HG03565 (cell line): ENCODE measurements around the gene NEAT1.
"Not testable (repeated sequence)": the region's sequence is repeated elsewhere in the genome, so short reads cannot be mapped to it uniquely, and the experiment has no call there.

ENCODE experiments used
- ATAC-seq: cut with Tn5 transposase; IDR thresholded peaks from one replicate; pipeline ENCODE4 v1.9.1; 2021; ENCODE audit warnings: mild to moderate bottlenecking, moderate library complexity; ENCODE audit not compliant: unreplicated experiment

The NEAT1 gene

DNA sequence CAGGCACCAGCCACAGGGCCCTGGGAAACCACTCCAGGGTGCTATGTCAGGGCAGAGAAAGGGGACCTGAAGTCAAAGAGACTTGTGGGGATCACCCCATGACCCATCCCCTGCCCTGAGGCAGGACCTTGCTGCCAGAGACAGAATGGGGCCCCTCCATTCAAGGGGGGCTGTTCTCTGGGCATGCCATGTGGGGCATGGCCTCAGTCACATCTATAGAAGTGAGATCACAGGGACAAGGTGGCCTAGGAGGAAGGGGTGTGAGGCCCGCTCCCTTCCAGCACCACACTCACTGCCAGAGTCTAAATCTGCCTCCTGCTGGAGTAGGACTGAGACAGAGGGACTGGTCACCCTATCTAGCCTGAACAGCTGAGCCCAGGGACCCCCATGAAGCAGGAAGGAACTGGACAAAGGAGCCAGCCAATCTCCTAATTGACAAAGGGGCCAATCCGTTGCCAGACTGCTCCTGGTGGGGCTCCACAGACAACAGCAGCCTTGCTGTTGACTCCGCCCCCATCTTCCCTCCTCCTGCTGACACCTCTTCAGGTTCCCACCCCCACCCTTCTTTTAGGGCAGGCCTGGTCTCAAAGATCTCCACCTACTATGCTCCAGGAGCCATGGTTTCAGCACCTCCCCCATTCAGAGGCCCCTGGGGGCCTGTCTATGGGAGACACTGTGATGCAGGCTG, 26.0 kb downstream of the NEAT1 start:
- no peak for ATAC-seq

DNA sequence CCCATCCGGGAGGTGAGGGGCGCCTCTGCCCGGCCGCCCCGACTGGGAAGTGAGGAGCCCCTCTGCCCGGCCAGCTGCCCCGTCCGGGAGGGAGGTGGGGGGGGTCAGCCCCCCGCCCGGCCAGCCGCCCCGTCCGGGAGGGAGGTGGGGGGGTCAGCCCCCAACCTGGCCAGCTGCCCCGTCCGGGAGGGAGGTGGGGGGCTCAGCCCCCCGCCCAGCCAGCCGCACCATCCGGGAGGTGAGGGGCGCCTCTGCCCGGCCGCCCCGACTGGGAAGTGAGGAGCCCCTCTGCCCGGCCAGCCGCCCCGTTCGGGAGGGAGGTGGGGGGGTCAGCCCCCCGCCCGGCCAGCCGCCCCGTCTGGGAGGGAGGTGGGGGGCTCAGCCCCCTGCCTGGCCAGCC, 28.7 kb downstream of the NEAT1 start:
- ATAC-seq = not testable (repeated sequence)

DNA sequence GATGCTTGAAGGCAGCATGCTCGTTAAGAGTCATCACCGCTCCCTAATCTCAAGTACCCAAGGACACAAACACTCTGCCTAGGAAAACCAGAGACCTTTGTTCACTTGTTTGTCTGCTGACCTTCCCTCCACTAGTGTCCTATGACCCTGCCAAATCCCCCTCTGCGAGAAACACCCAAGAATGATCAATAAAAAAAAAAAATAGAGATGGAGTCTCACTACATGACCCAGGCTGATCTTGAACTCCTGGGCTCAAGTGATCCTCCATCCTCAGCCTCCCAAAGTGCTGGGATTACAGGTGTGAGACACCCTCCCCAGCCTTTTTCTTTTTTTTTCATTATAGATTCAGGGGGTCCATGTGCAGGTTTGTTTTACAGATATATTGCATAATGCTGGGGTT, 29.7 kb downstream of the NEAT1 start:
- ATAC-seq = not testable (repeated sequence)

DNA sequence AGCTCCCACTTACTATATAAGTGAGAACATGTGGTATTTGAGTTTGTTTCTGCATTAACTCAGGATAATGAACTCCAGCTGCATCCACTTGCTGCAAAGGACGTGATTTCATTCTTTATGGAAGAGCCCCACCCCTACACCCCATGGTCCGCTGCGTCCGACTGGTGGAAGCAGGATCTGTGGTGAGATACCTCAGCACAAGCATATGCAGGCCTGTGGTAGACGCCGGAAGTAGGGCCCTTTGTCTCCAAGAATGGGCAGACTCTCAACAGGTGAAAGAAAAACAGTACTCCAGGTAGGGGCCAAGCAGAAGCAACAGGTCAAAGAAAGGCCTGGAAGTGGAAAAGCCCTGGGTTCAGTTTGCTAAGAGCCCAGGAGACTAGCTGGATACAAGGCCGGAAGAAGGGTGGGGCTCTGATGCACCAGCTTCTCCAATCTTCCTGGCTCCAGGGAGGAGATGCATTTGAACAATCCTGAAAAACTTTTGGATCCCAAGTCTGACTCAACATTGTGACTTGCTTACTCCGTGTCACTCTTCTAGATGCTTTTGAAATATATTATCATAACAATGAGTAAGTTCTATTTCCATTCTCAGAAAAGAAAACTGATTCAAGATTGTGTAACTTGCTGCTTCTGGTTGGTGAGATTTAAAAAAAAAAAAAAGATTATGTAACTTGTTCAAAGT, 30.4 kb downstream of the NEAT1 start:
- no peak for ATAC-seq

DNA sequence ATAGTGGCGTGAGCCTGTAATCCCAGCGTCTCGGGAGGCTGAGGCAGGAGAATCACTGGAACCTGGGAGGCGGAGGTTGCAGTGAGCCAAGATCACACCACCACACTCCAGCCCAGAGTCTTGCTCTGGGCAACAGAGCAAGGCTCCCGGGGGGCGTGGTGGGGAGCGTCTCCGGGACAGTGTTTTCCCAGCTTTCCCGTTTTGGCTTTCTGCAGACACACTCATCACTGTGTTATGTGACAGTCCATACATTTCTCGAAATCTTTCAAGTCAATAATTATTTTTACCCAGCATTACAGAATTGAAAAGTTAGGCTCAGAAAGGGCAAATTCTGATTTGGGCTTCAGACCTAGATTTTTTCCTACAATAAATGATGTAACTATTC, 31.7 kb downstream of the NEAT1 start:
- no peak for ATAC-seq

DNA sequence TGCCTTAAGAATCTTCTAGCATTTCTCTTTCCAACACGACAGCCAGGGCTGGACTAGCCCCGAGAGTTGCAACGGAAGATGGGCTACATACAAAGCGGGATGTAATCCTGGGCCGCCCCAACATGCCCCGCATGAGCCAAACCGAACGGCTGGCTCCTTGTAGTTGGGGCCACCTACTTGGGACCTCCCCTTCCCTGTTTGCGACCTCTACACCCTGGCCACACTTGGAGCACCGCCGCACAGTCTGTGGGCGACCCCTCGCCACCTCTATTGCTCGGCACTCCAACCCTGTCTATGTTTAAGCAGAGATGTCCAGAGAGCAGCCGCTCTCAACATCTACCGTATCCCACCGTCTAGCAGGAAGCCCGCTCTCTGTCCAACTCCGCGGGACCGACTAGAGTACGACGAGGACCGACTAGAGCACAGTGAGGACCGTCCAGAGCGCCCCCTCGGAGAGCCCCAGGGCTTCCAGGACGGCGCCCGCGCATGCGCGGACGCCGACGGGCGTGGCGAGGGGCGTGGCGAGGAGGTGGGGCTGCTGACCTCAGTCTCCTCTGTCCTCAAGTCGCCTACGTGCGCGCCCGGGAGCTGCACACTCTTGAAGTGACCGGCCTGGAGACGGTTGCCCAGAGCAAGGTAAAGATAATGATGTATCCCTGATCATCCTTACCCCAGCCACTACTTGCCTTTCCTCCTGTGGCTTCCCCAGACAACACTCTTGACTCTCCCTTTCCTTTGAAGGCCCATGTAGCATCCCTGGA, 32.3 kb downstream of the NEAT1 start:
- ATAC-seq = peak; percentile 77

DNA sequence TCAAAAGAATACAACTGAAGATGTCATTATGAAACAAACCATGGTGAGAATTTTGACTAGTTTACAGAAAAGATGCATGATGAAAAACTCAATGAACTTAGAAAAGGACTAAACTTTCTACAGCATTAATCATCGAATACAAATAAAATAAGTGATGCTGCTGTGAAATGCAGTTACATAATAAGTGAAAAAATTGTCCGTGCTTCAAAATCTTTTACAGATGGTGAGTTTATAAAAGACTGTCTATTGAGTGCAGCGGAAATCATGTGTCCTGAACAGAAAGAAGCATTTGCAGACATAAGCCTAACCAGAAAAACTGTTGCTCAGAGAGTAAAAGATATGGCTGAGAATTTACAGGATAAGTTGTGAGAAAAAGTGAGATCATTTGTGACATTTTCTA, 33.8 kb downstream of the NEAT1 start:
- no peak for ATAC-seq

DNA sequence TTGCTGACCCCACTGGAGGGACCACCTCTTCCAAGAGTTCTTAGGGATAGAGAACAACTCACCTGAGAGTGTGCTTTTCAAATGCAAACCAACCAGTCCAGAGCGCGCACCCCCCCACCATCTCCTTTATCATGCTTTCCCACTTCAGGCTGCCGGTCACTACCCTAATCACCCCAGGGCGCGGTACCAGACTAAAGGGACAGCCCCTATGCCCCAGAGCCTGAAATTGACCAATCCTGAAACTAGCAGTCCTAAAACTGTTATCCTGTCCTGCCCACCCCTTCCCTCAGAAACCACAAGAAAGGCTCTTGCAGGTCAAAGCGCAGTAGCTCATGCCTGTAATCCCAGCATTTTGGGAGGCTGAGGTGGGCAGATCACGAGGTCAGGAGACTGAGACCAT, 37.0 kb downstream of the NEAT1 start:
- no peak for ATAC-seq

DNA sequence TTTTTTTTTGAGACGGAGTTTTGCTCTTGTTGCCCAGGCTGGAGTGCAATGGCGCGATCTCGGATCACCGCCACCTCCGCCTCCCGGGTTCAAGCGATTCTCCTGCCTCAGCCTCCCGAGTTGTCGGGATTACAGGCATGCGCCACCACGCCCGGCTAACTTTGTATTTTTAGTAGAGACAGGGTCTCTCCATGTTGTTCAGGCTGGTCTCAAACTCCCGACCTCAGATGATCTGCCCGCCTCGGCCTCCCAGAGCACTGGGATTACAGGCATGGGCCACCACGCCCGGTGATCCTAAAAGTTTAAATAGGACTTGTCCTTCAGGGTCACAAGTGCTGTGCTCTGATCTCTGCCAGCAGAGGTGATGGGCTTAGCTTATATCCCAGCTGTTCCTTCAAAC, 42.9 kb downstream of the NEAT1 start:
- ATAC-seq = not testable (repeated sequence)

DNA sequence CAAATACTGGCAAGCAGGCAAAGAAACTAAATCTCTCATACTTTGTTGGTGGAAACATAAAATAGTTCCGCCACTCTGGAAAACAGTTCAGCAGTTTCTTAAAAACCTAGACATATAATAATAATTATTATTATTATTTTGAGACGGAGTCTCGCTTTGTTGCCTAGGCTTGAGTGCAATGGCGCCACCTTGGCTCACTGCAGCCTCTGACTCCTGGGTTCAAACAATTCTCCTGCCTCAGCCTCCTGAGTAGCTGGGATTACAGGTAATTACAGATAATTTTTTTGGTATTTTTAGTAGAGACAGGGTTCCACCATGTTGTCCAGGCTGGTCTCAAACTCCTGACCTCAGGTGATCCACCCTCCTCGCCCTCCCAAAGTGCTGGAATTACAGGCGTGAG, 44.7 kb downstream of the NEAT1 start:
- ATAC-seq = not testable (repeated sequence)

DNA sequence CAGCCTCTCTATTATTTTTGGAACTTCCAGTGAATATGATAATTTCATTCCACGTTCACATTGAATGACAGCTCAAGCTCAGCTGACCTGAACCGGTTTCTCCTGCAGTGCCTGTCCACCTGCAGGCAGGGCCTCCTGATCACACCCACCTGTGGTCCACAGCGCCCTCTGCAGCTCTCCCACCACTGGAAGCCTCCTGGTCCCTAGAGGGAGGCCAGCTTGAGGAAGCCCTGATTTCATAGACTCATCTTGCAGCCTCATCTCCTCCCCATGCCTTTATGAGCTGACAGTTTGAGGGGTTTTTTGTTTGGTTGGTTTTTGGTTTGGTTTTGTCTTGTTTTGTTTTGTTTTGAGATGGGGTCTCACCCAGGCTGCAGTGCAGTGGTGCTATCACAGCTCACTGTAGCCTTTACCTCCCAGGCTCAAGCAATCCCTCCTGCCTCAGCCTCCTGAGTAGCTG, 46.3 kb downstream of the NEAT1 start:
- no peak for ATAC-seq

DNA sequence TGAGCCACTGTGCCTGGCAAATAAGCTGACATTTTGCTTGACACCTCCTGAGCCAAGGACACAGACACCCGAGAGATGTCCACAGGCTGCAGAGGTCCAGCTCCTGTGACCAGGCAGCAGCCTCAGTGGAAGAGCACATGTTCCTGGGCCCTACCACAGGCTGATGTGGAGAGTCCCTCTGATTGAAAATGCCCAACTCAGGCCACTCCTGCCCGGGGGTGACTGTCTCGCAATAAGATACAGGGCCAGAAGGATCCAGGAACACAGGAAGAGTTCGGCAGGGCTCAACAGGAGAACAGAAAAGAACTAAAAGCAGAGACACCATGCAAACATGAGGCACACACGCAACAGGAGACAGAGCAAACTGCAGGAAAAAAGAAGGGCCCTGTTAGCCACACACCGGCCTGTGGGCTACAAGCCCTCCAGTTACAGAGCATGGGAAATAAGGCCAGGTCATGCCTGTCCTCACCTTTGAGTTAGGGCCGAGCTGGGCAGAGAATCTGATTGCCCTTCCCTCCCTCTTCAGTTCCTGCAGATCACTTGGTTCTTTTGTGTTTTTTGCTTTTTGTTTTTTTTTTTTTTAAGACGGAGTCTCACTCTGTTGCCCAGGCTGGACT, 47.9 kb downstream of the NEAT1 start:
- no peak for ATAC-seq

DNA sequence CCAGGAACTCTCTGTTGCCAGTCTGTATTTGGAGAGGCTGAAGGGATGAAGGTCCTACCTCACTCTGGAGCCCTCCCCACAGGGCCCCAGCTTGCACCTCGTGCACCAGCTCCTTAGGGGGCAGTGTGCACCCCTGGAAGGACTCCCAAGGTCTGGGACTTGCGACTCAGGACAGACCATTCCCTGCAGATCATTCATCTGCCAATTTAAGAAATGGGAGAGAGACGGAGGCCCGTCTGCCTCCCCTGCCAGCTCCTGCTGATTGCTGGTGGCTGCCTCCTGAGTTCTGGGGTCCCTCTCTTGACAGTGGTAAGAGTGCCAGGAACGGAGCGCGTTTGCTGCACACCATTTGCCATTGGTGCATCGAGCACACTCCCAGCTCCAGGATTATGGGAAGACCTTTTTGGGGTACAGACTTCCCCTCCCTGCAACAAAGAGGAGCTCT, 48.9 kb downstream of the NEAT1 start:
- ATAC-seq = no peak

DNA sequence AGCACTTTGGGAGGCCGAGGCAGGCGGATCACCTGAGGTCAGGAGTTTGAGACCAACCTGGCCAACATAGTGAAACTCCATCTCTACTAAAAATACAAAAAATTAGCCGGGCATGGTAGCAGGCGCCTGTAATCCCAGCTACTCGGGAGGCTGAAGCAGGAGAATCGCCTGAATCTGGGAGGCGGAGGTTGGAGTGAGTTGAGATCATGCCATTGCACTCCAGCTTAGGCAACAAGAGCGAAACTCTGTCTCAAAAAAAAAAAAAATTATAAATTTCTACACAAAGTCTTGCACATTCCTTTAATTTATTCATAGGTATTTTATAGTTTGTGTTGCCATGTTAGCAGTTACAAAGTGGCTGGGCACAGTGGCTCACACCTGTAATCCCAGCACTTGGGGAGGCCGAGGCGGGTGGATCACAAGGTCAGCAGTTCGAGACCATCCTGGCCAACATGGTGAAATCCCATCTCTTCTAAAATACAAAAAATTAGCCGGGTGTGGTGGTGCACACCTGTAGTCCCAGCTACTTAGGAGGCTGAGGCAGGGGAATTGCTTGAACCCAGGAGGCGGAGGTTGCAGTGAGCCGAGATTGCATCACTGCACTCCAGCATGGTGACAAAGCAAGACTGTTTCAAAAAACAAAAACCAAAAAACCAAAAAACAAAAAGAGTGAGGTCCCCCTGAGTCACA, 50.1 kb downstream of the NEAT1 start:
- ATAC-seq = not testable (repeated sequence)

DNA sequence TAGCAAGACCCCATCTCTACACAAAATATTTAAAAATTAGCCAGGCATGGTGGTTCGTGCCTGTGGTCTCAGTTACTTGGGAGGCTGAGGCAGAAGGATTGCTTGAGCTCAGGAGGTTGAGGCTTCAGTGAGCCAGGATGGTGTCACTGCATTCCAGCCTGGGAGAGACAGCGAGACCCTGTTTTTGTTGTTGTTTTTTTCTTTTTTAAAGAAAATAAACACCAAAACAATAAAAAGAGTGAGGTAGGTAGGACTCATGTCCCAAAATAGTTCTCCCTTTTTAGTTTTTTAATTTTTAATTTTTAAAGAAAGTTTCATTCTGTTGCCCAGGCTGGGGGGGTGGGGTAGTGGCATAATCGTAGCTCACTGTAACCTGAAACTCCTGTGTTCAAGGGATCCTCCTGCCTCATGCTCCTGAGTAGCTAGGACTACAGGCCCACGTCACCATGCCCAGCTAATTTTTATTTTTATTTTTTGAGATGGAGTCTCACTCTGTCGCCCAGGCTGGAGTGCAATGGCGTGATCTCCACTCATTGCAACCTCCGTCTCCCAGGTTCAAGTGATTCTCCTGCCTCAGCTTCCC, 50.8 kb downstream of the NEAT1 start:
- no peak for ATAC-seq

DNA sequence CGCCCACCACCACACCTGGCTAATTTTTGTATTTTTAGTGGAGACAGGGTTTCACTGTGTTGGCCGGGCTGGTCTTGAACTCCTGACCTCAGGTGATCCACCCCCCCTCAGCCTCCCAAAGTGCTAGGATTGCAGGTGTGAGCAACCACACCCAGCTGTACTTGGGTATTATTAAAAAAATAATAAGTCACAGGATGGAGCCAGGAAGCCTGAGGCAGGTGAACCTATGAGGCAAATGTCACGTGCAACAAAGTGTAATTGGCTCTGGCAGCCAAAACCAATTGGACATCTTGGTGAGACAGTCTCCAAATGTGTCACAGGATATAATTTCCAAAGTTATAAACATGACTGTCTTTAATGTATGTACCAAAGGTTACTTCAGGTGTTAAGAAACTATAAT, 52.3 kb downstream of the NEAT1 start:
- ATAC-seq = no peak

DNA sequence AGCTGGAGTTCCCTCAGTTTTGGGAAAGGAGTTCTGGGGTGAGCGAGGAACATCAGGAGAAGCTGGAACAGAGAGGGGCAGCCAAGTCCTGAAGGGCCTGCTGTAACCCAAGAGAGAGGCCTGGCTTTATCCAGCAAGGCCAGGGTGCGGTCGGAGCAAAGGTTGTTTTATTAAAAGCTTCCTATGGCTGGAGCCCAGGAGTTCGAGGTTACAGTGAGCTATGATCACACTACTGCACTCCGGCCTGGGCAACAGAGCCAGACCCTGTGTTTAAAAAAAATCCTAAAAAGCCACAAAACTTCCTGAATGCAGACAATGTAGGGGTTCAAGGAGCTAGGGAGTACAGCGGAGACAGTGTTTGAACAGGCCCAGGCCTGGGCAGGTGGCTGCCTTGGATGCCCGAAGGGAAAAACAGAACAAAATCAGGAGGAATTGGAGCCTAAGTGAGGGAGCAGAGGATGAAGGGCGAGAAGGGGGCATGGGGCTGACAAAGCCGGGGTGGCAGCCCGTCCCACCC, 54.1 kb downstream of the NEAT1 start:
- peak; percentile 4 for ATAC-seq

DNA sequence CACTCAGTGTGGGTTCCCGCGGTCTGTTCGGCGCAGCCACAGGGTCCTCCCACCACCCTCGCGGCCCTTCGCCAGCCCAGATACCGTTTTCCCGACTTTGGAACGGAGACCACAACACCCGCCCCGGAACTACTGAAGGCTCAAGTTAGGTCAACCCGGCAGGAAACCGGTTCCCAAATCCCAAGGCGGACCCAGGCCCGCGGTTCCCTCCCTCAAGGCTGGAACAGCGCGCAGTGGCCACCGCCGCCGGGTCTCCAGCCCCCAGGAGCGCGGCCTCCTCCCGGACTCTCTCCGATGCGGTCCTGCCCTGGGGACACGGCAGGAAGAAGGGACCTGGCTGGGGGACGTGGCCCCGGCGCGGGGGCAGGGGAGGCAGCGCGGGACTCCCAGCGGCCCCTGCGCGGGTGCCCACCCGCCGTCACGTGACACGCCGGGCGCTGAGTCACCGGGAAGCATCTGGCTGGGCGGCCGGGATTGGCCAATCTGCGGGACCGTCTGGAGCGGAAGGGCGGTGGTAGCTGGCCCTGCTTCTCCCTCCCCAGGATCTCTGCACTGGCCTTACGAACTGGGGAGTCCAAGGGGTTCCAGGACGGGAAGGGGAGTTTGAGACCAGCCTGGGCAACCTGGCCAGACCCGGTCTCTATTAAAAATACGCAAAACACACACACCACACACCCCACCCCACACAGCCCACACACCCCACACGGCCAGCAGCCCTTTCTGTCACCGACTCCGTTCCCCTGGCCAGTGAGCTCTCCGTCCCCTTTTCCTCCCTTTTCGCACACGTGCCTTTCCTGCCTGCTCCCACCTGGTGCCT, 54.8 kb downstream of the NEAT1 start:
- ATAC-seq = peak; percentile 74
